GM12872 (cell line): Measurements from ENCODE around the gene APOL5.

Source experiments
- CTCF ChIP-seq: IDR thresholded peaks from 3 replicates; pipeline ENCODE4 v1.5.1; 2011; ENCODE audit warnings: low read depth, mild to moderate bottlenecking, low read length, moderate library complexity; ENCODE audit not compliant: insufficient read depth

APOL5 gene

GRCh38 chr22:35697142-35697541 lies 20.5 kb upstream of the APOL5 start:
- no peak for TF ChIP-seq CTCF

- TF ChIP-seq CTCF = no peak
Measured at GRCh38 chr22:35703861-35704584, 13.6 kb upstream of the APOL5 start.

- TF ChIP-seq CTCF = no peak
Measured at GRCh38 chr22:35705141-35705540, 12.5 kb upstream of the APOL5 start.

GRCh38 chr22:35708453-35708852 lies 9.2 kb upstream of the APOL5 start:
- TF ChIP-seq CTCF = no peak

GRCh38 chr22:35708917-35709316 lies 8.8 kb upstream of the APOL5 start:
- no peak for TF ChIP-seq CTCF

GRCh38 chr22:35711336-35711735 lies 6.3 kb upstream of the APOL5 start:
- TF ChIP-seq CTCF = no peak

GRCh38 chr22:35712672-35713071 lies 5.0 kb upstream of the APOL5 start:
- no peak for TF ChIP-seq CTCF
